NCI-H748 (cell line): Measurements from ENCODE around the gene IFNW1.
"Not testable (repeated sequence)": the region's sequence is repeated elsewhere in the genome, so short reads cannot be mapped to it uniquely, and the experiment has no call there.

Source experiments
- DNase-seq: peaks from one replicate; lab custom pipeline; 2025; ENCODE audit not compliant: unreplicated experiment; lab: John Stamatoyannopoulos, UW

Gene IFNW1

GRCh38 chr9:21141427-21141882 is at the start of gene IFNW1:
IFNW1 (minus strand) TSS chr9:21141832; CDS start chr9:21141570, 262 bp downstream.
- no peak for DNase-seq

GRCh38 chr9:21187487-21187886 is 45.9 kb upstream of the IFNW1 start, which contains the start of gene IFNA4:
IFNA4 (minus strand) TSS chr9:21187587; CDS start chr9:21187531, 56 bp downstream.
- DNase-seq: not testable (repeated sequence)

GRCh38 chr9:21182810-21183736 is 41.4 kb upstream of the IFNW1 start:
- peak; percentile 6 for DNase-seq

- no peak for DNase-seq
Observed at GRCh38 chr9:21174671-21175070, 33.0 kb upstream of the IFNW1 start.

- no peak for DNase-seq
Observed at GRCh38 chr9:21172156-21172555, 30.5 kb upstream of the IFNW1 start.

GRCh38 chr9:21171351-21171750 is 29.7 kb upstream of the IFNW1 start:
- DNase-seq: no peak

GRCh38 chr9:21166560-21166959 is 24.9 kb upstream of the IFNW1 start, which contains the start of gene IFNA21:
IFNA21 (minus strand) TSS chr9:21166660; CDS start chr9:21166612, 48 bp downstream.
- DNase-seq: not testable (repeated sequence)

DNA sequence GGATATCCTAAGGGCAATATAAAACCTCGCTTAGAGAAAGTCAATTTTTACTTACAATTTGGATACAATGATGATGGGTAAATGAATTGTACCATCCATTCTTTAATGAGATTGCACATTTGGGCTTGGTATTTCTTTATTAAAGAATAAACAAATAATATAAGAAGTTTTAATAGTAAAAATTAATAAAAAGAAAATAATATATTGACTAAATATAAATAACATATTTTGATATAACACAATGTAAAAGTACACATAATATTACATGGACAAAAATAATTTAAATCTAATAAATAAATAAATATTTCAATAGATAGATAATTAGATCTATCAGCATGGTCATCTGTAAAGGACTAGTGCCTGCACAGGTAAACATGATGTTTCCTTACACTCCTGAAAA is 23.9 kb upstream of the IFNW1 start:
- DNase-seq: no peak

GRCh38 chr9:21160178-21160577 is 18.5 kb upstream of the IFNW1 start:
- DNase-seq: no peak

DNA sequence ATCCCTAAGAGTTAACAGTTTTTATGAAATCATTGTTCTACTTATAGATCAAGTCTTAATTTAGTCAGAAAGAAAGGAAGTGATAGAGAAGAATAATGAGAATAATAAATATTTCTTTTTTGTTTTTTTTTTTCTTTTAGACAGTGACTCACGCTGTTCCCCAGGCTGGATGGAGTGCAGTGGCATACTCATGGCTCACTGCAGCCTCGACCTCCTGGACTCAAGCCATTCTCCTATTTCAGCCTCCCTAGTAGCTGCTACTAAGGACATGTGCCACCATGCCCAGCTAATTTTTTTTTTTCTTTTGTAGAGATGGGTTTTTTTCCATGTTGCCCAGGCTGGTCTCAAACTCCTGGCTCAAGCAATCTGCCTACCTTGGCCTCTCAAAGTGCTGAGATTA is 13.9 kb upstream of the IFNW1 start:
- DNase-seq: no peak

- DNase-seq: peak; percentile 27
Observed at GRCh38 chr9:21154018-21154608, 12.5 kb upstream of the IFNW1 start.

DNA sequence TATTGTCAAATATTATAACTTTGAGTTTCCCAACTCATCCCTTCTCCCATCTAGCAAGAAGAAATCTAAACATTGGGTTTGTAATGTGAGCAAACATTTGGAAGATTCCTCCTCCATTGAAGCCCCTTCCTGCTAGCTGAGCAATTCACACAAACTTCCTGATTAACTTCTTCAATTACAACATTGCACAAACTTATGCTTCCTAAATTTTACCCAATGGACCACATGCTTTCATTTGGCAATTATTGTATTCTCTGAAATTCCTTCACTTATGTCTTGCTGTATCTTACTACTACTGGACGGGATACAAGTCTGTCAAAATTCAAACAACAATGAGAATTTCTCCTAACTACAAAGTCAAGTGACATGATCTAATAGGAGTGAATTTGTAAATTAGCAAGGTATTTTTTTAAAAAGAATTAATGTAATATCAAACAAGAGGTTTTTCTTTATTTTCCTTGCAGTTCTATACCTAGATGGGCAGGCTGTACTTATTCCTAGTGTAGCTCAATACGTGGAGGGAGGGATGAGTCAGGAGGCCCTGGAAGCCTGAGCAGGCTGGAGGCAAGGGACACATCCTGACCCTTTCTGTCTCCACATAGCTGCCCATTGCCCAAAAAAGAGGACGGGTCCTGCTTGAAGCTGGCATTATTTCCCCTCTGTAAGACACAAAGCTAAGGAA is 11.8 kb upstream of the IFNW1 start:
- no peak for DNase-seq

DNA sequence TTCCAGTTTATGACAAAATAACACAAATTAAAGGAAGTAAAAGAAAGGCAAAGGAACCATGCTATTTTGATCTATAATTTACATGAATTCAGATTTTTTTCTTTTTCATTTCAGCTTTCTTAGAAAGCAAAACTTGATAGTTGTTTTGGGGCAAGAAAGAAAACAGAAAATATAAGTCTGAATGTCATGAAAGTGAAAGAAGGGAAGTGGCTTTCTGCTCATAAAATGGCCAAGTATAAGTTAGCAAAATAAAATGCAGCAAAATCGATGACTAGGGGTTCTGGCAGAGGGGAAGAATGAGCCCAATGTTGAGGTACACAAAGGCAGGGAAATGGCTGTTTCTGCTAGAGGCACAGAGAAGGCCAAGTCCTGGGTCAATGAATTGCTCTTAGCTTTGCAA is 3.0 kb upstream of the IFNW1 start:
- no peak for DNase-seq

- no peak for DNase-seq
Observed at GRCh38 chr9:21137020-21137419, 4.6 kb downstream of the IFNW1 start.

DNA sequence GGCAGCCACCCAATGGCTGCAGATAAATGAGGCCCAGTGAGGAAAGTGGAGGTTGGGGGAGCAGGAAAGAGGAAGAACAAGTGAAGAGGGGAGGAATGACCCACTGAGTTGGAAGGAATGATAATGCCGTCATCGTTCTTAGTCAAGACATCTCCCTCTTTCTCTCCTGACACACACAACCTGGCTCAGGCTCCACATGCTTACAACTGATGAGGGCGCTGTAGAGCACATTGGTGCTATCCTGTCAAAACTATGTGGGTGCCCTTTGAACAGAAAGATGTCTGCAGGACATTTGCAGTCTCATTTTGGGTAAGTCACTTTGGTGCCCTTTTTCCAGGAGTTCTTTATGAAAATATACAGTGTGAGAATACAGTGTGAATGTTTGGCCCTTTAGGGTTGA is 5.9 kb downstream of the IFNW1 start:
- DNase-seq: no peak

- DNase-seq: not testable (repeated sequence)
Observed at GRCh38 chr9:21128186-21128585, 13.4 kb downstream of the IFNW1 start.

DNA sequence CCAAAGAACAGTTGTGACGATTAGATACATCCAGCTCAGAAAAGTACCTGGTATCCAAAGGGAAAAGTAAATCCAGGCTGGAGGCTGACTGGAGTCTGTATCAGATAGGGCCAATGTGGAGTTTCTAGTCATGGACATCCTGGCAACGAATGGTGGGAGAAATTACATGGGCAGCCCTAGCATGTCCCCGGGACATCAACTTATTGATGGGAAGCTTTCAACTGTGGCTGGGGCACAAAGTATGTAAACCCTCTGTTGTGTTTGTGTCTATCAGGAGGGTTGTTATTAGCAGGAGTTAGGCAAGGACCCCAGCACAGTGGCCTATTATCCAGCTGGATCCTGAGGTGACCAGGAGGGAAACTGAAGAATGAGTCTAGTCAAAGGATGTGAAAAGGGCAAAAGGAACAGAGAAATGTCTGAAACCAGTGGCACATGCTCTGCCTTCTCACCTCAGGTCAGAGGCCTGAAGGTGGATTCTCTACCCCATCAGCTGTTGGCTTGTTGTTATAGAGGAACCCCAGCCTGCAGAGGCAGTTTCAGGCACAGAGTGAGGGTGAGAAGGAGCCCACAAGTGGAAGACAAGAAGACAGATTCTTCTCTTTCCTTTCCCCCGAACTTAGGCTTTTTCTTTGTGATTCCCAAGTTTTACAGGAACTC is 19.9 kb downstream of the IFNW1 start:
- no peak for DNase-seq

DNA sequence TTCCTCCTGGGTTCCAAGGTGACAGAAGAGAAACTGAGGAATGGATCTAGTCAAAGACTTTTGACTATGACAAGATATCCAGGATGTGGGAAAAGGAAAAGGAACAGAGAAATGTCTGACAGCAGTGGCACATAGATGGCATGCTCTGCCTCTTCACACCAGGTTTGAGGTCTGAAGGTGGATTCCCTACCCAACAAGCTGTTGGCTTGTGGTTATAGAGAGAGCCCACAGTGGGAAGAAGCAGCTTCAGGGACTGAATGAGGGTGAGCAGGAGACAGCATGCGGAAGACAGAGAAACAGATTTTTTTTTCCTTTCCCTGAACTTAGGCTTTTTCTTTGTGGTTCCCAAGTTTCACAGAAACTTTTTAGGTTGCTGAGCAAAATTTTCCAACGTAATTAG is 20.6 kb downstream of the IFNW1 start:
- no peak for DNase-seq

GRCh38 chr9:21119093-21119770 is 22.4 kb downstream of the IFNW1 start:
- no peak for DNase-seq

DNA sequence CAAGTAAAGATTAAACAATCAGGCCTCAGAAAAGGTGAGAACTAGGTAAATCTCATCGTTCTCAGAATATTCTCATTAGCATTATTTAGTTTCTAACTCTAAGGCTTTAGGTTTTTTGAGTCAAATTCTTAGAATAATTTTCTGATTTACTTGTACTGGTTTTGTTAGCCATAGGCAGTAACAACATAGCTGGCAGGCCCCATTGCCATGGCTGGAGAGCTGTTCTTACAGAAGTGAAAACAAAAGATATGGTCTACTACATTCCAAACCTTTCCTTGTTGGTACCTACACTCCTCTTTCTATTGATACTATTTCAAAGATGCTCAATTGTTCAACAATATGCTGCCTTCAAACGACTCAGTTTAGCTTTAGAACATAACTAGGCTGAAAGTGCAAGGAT is 27.3 kb downstream of the IFNW1 start:
- DNase-seq: no peak
